ENCODE data around the gene PLEKHG3. TPM values are rescaled to one million over a fixed set of nuclear protein-coding genes. Genes with fewer than 3 reads are reported as not detected.

Gene PLEKHG3
- total RNA-seq, 1 experiment from 2014 or later = 62.9 TPM

DNA sequence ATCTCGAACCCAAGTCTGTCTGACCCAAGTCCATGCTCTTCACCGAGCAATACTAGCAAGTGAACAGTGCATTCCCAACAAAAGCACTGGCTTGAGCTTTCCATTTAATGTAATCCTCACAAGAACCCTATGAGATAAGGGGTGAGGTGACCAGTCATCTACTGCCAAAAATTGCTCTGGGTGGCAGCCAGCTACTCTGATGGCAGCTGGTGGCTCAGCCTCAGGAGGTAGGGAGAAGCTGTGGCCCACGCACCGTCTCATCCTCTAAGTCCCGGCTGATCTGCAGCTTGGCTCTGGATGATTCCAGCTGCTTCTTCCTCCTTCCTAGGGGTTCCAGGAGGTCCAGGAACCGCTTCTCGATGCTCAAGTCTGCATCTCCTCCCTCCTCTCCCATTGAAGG lies 75.2 kb downstream of the PLEKHG3 start:
- DNase-seq (ENCODE audit: low spot score) = no peak

- DNase-seq (ENCODE audit: low spot score) = no peak
These were observed 78.0 kb downstream of the PLEKHG3 start for GRCh38 chr14:64782196-64782595.

GRCh38 chr14:64784006-64784405 lies 79.8 kb downstream of the PLEKHG3 start:
- no peak for DNase-seq (ENCODE audit: low spot score)

DNA sequence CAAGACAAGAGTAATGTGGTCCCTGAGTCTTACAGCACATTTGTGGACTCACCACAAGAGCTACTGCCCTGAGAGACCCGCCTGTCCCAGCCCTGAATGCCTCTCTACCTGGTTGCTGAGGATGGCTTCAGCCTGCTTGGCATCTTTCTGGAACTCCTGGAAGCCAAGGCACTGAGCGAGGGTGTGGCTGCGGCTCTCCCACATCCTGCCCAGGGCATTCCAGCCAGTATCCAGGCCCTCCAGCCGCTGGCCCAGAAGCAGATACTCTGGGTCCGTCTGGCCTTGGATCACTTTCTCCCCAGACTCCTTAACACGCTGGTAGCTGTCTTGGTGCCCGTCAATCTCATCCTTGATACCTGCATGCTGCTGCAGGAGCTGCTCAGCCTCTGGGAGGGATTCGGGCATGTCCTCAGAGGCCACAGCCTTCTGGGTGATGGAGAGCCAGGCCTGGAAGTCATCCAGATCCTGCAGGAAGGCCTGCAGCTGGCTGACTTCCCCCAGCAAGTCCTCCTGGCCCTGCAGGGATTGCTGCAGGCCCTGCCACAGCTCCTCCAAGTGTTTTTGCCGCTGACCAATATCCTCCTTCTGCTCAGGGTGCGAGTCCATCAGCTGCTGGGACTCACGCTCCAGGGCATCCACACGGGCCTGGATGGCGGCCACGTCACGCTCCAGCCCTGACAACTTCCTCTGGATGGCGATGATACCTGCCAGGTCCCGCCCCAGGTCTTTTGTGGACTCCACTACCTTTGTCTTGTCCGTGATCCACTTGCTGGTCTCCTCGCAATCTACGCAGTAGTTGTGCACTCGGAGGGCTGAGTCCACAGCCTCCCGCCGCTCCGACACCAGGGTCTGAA lies 82.3 kb downstream of the PLEKHG3 start:
- no peak for DNase-seq (ENCODE audit: low spot score)

DNA sequence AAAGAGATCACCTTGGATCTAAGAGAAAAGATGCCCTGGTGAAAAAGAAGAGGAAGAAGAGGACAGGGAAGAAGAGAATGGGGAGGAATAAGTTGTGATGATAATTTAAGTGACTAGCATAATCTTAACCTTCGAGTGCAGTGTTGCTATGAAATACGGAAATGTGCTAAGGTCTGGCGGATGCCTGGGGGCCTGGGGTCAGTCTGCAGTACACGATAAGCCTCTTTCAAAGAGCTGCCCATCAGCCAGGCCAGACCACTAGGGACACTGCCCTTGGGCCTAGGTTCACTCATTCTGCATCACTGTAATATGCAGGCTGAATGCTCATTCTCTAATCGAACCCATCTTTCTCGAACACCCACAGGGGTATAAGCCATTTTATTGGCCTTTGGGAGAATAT lies 83.4 kb downstream of the PLEKHG3 start:
- DNase-seq (ENCODE audit: low spot score) = no peak

DNA sequence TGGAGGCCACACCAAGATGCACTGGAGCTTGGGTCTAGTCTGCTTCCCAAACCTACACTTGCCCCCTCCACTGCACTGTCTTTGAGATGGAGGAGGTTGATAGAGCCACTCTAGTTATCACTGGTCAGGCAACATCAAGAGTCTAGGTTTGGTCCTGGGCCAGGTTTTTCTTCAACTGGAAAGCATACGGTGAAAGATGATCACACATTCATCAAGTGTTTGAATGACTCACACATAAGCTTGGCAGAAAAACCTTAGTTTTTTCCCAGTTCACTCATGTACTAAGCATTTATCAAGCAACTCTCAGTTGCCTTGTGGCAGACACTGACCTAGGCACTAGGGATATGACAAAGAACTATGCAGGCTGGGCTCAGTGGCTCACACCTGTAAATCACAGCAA lies 84.5 kb downstream of the PLEKHG3 start:
- DNase-seq (ENCODE audit: low spot score) = no peak

GRCh38 chr14:64789696-64790095 lies 85.5 kb downstream of the PLEKHG3 start:
- DNase-seq (ENCODE audit: low spot score) = no peak

DNA sequence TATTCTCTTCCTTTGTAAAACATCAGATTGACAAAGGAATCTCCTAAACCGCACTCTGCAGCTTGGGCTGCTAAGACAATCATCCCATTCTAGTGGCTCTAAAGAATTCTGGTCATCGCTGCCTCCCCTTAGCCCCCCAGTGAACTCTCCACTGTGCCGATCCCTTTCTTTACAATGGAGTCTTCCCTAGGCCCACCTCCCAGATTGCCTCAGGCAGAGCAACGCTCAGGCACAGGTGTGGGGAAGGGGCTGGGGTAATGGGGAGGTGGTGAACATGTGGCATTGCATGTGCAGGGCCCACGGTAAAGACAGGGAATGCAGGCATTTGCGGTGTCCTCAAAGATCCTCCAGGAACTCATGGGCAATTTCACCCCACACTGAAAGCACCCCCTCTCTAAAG lies 86.3 kb downstream of the PLEKHG3 start:
- no peak for DNase-seq (ENCODE audit: low spot score)

GRCh38 chr14:64792231-64792630 lies 88.0 kb downstream of the PLEKHG3 start:
- no peak for DNase-seq (ENCODE audit: low spot score)

DNA sequence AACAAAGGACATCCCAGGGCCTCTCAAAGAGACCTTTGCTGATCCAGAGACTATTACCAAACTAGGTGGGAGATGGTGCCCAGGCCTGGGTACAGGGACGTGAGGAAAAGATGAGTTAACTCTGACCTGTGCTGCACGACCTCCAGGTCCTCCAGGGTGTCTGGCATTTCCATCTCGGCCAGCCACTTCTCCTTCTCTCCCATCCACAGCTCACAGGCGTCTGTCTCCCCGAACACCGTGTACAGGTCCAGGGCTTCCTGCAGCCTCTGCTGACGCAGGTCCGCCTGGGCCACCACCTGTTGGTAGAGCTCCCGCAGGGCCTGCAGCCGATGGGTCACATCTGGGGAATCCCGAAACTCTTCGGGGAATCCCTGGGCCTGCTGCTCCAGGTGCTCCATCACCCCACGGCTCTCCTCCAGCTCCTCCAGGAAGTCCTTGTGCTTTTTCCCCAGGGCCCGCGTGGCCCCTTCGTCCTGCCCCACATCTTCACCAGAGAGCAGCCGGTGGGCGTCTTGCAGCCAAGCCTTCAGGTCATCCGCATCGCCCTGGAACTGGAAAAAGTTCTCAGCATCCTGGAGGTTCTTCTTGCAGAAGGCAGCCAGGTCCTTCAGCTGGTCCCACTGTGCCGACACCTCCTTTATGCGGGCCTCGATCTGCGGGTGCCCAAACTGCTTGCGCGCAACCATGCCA lies 88.8 kb downstream of the PLEKHG3 start:
- no peak for DNase-seq (ENCODE audit: low spot score)

GRCh38 chr14:64795211-64795610 lies 91.0 kb downstream of the PLEKHG3 start:
- no peak for DNase-seq (ENCODE audit: low spot score)

DNA sequence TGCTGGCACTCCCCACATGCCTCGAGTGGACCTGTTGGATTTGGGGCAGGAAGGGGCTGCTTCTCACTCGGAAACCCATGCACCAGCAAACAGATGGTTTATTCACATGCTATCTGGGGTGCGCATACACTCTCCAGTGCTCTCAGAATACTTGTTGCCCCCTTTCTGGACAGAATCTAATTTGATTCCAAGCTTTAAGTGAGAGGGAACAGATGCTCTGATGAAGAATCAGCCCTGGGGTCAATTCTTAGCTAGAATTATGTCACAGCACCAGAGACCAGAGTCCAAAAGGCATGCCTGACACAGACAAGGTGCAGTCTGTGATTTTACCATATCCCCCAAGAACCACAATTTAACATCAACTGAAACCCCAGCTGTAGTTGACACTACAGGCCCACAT lies 91.7 kb downstream of the PLEKHG3 start:
- DNase-seq (ENCODE audit: low spot score) = no peak

- no peak for DNase-seq (ENCODE audit: low spot score)
These were observed 92.1 kb downstream of the PLEKHG3 start for GRCh38 chr14:64796369-64796768.

DNA sequence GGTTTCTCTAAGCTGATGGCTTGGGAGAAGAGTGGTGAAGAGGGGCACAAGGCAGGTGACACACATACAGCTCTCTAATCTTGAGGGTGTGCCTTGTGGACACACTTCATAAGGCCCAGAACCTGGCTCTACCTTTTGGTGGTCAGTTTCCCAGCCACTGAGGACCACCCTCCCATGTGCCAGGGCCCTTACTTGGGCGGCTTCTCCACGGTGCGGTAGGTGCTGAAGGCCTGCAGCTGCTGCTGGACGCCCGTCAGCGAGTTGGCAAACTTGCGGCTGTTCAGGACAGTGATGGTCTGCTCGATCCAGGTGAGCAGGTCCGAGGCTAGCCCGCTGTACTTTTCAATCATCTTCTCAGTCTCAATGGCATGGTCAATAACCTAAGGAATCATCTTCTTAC lies 95.3 kb downstream of the PLEKHG3 start:
- DNase-seq (ENCODE audit: low spot score) = no peak

Other genes with a start within 250 kb of the PLEKHG3 start
- gene AKAP5, start 238.9 kb upstream of the PLEKHG3 start, total RNA-seq (2014; rRNA removed; shearing (Covaris generic)) = 0.10 and 0.56 TPM in 2 replicates
- gene ZBTB25, start 200.6 kb upstream of the PLEKHG3 start, total RNA-seq (2014; rRNA removed; shearing (Covaris generic)) = 3.8 and 4.9 TPM in 2 replicates
- 9.5 and 11.1 TPM in 2 replicates for gene ZBTB1, start 199.7 kb upstream of the PLEKHG3 start, total RNA-seq (2014; rRNA removed; shearing (Covaris generic))
- gene HSPA2, start 163.7 kb upstream of the PLEKHG3 start, total RNA-seq (2014; rRNA removed; shearing (Covaris generic)) = 2.2 and 4.1 TPM in 2 replicates
- gene PPP1R36, start 154.5 kb upstream of the PLEKHG3 start, total RNA-seq (2014; rRNA removed; shearing (Covaris generic)) = 0.18 and 0.29 TPM in 2 replicates
- gene SPTB, start 175.5 kb downstream of the PLEKHG3 start, total RNA-seq (2014; rRNA removed; shearing (Covaris generic)) = under 0.01 and 0.03 TPM in 2 replicates
- gene CHURC1, start 210.0 kb downstream of the PLEKHG3 start, total RNA-seq (2014; rRNA removed; shearing (Covaris generic)) = 13.9 TPM in 2 replicates
- gene GPX2, start 238.3 kb downstream of the PLEKHG3 start, total RNA-seq (2014; rRNA removed; shearing (Covaris generic)) = 1,024 and 1,115 TPM in 2 replicates

All from HT-29 (cell line).